ENCODE measurements around the gene LIN54.

- TF ChIP-seq CTCF (IDR thresholded peaks at IDR 0.05) (no peak), POLR2A (IDR thresholded peaks at IDR 0.05) (no peak), POLR2AphosphoS5 (IDR thresholded peaks at IDR 0.05) (no peak)
Observed at GRCh38 chr4:83025563-83025962, 14.9 kb upstream of the LIN54 start.
